H1 (cell line): ENCODE data around the gene RANBP2. TPM values are rescaled to one million over a fixed set of nuclear protein-coding genes. Genes with fewer than 3 reads are reported as not detected.

Experiments used
- JUN ChIP-seq: IDR thresholded peaks from 2 replicates; pipeline ENCODE4 v1.6.1; 2011; ENCODE audit warnings: low read depth, mild to moderate bottlenecking, improper control_type of control experiment, low read length
- RNF2 ChIP-seq: fragments of 200-900, 300-1000 bp; sonication (generic); IDR thresholded peaks from 2 replicates; pipeline ENCODE4 v1.7.1; 2016; ENCODE audit warnings: borderline replicate concordance, low read depth, mild to moderate bottlenecking, antibody characterized with exemption, low read length; ENCODE audit not compliant: poor library complexity, severe bottlenecking; ENCODE audit errors: missing control alignments
- polyA plus RNA-seq, 7 experiments: library from polyadenylated mRNA; depleted of rRNA in 3 of 7; stranded (reverse) in 5 of 7; unstranded in 2 of 7; fragments of >200 nt in 5 of 7; fragments of 200-250 nt in 2 of 7; gene quantifications; 1 replicate in 5 of 7; 2 replicates in 1 of 7; 4 replicates in 1 of 7; pipeline versions ENCODE4 v1.2.1 to v1.2.3, GENCODE V29; 2011 to 2013; ENCODE audit warnings: missing spikeins in 2 of 7, mixed read lengths in 2 of 7
- total RNA-seq: library from RNA; stranded (reverse); fragmentation: NEBNext Ultra II Directional; extraction: Animal tissue kit (Norgen Biotek cat#: 25700); gene quantifications from 2 replicates; pipeline ENCODE4 v1.2.1, GENCODE V29; 2021
- TF ChIP-seq, protein P1 (sequence below): fragments of 300-600 bp; sonication (generic); IDR thresholded peaks from 2 replicates; pipeline ENCODE4 v1.7.1; 2012; ENCODE audit warnings: low read length, moderate library complexity, mild to moderate bottlenecking, inconsistent platforms; ENCODE audit not compliant: insufficient replicate concordance
- TF ChIP-seq, protein P2 (sequence below): IDR thresholded peaks from 2 replicates; pipeline ENCODE4 v1.6.1; 2011; ENCODE audit warnings: low read length, improper control_type of control experiment

The RANBP2 gene
- total and polyA plus RNA-seq, 2 of the 8 experiments (the other 6 are each of a cell fraction or from before 2014, with no cell fraction given), result 8.2 to 95.9 TPM

DNA sequence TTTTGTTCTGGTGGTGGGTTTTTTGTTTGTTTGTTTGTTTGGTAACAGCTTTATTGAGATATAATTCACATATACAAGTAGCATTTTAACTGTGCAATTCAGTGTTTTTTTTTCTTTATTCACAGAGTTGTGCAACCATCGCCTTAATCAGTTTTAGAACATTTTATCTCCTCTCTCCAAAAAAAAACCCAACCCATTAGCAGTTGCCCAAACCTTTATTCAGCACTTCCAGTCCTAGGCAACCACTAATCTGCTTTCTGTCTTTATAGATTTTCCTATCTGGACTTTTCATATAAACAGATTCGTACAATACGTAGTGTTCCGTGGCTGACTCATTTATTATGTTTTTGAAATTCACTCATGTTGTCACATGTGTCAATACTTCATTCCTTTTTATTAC, 106.0 kb downstream of the RANBP2 start (continued):
- TF ChIP-seq, protein P1, sequence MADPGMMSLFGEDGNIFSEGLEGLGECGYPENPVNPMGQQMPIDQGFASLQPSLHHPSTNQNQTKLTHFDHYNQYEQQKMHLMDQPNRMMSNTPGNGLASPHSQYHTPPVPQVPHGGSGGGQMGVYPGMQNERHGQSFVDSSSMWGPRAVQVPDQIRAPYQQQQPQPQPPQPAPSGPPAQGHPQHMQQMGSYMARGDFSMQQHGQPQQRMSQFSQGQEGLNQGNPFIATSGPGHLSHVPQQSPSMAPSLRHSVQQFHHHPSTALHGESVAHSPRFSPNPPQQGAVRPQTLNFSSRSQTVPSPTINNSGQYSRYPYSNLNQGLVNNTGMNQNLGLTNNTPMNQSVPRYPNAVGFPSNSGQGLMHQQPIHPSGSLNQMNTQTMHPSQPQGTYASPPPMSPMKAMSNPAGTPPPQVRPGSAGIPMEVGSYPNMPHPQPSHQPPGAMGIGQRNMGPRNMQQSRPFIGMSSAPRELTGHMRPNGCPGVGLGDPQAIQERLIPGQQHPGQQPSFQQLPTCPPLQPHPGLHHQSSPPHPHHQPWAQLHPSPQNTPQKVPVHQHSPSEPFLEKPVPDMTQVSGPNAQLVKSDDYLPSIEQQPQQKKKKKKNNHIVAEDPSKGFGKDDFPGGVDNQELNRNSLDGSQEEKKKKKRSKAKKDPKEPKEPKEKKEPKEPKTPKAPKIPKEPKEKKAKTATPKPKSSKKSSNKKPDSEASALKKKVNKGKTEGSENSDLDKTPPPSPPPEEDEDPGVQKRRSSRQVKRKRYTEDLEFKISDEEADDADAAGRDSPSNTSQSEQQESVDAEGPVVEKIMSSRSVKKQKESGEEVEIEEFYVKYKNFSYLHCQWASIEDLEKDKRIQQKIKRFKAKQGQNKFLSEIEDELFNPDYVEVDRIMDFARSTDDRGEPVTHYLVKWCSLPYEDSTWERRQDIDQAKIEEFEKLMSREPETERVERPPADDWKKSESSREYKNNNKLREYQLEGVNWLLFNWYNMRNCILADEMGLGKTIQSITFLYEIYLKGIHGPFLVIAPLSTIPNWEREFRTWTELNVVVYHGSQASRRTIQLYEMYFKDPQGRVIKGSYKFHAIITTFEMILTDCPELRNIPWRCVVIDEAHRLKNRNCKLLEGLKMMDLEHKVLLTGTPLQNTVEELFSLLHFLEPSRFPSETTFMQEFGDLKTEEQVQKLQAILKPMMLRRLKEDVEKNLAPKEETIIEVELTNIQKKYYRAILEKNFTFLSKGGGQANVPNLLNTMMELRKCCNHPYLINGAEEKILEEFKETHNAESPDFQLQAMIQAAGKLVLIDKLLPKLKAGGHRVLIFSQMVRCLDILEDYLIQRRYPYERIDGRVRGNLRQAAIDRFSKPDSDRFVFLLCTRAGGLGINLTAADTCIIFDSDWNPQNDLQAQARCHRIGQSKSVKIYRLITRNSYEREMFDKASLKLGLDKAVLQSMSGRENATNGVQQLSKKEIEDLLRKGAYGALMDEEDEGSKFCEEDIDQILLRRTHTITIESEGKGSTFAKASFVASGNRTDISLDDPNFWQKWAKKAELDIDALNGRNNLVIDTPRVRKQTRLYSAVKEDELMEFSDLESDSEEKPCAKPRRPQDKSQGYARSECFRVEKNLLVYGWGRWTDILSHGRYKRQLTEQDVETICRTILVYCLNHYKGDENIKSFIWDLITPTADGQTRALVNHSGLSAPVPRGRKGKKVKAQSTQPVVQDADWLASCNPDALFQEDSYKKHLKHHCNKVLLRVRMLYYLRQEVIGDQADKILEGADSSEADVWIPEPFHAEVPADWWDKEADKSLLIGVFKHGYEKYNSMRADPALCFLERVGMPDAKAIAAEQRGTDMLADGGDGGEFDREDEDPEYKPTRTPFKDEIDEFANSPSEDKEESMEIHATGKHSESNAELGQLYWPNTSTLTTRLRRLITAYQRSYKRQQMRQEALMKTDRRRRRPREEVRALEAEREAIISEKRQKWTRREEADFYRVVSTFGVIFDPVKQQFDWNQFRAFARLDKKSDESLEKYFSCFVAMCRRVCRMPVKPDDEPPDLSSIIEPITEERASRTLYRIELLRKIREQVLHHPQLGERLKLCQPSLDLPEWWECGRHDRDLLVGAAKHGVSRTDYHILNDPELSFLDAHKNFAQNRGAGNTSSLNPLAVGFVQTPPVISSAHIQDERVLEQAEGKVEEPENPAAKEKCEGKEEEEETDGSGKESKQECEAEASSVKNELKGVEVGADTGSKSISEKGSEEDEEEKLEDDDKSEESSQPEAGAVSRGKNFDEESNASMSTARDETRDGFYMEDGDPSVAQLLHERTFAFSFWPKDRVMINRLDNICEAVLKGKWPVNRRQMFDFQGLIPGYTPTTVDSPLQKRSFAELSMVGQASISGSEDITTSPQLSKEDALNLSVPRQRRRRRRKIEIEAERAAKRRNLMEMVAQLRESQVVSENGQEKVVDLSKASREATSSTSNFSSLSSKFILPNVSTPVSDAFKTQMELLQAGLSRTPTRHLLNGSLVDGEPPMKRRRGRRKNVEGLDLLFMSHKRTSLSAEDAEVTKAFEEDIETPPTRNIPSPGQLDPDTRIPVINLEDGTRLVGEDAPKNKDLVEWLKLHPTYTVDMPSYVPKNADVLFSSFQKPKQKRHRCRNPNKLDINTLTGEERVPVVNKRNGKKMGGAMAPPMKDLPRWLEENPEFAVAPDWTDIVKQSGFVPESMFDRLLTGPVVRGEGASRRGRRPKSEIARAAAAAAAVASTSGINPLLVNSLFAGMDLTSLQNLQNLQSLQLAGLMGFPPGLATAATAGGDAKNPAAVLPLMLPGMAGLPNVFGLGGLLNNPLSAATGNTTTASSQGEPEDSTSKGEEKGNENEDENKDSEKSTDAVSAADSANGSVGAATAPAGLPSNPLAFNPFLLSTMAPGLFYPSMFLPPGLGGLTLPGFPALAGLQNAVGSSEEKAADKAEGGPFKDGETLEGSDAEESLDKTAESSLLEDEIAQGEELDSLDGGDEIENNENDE, result no peak
- TF ChIP-seq RNF2, result no peak
- TF ChIP-seq, protein P2, sequence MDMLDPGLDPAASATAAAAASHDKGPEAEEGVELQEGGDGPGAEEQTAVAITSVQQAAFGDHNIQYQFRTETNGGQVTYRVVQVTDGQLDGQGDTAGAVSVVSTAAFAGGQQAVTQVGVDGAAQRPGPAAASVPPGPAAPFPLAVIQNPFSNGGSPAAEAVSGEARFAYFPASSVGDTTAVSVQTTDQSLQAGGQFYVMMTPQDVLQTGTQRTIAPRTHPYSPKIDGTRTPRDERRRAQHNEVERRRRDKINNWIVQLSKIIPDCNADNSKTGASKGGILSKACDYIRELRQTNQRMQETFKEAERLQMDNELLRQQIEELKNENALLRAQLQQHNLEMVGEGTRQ, result no peak
- TF ChIP-seq JUN, result no peak
